Activated CD4-positive, alpha-beta T cell treated with anti-CD3 and anti-CD28 coated beads, Interleukin-2, Interleukin-4, amounts not matched to agents 100 ng/mL and 50 ng/mL, durations not matched to agents 16 hours and 8 hours (primary cell): ENCODE measurements around the gene CMTR2.

ENCODE experiments used
- DNase-seq: peaks from one replicate; pipeline ENCODE4 v3.0.0-alpha.2; 2020; ENCODE audit warnings: low spot score

The CMTR2 gene

GRCh38 chr16:71276589-71277334, 12.4 kb downstream of the CMTR2 start:
- DNase-seq: no peak

- no peak for DNase-seq
Measured at GRCh38 chr16:71273384-71273783, 15.8 kb downstream of the CMTR2 start.

- DNase-seq: no peak
Measured at GRCh38 chr16:71264299-71264698, 24.9 kb downstream of the CMTR2 start.

GRCh38 chr16:71263582-71263981, 25.6 kb downstream of the CMTR2 start:
- DNase-seq: no peak

GRCh38 chr16:71262391-71262790, 26.8 kb downstream of the CMTR2 start:
- no peak for DNase-seq

- DNase-seq: no peak
Measured at GRCh38 chr16:71260995-71261394, 28.2 kb downstream of the CMTR2 start.

- DNase-seq: no peak
Measured at GRCh38 chr16:71259086-71259485, 30.1 kb downstream of the CMTR2 start.

GRCh38 chr16:71258372-71258771, 30.8 kb downstream of the CMTR2 start:
- no peak for DNase-seq

GRCh38 chr16:71257768-71258167, 31.4 kb downstream of the CMTR2 start:
- DNase-seq: no peak

- no peak for DNase-seq
Measured at GRCh38 chr16:71255721-71256120, 33.5 kb downstream of the CMTR2 start.

- DNase-seq: no peak
Measured at GRCh38 chr16:71254832-71255525, 34.2 kb downstream of the CMTR2 start.

GRCh38 chr16:71250461-71251235, 38.6 kb downstream of the CMTR2 start:
- no peak for DNase-seq

- DNase-seq: no peak
Measured at GRCh38 chr16:71249399-71249798, 39.8 kb downstream of the CMTR2 start.

- DNase-seq: no peak
Measured at GRCh38 chr16:71247478-71247877, 41.7 kb downstream of the CMTR2 start.

- no peak for DNase-seq
Measured at GRCh38 chr16:71246309-71246708, 42.9 kb downstream of the CMTR2 start.

- DNase-seq: no peak
Measured at GRCh38 chr16:71244521-71244920, 44.7 kb downstream of the CMTR2 start.

GRCh38 chr16:71242601-71243000, 46.6 kb downstream of the CMTR2 start:
- DNase-seq: no peak

GRCh38 chr16:71242036-71242435, 47.2 kb downstream of the CMTR2 start:
- no peak for DNase-seq
